Neutrophil (primary cell): ENCODE data around the gene MPLKIP.
"Not testable (repeated sequence)": the region's sequence is repeated elsewhere in the genome, so short reads cannot be mapped to it uniquely, and the experiment has no call there.

Experiments
- H3K27ac ChIP-seq: fragments of 200-600 bp; sonication (generic); 2 replicates; pipeline ENCODE4 v1.5.1; 2016; ENCODE audit warnings: mild to moderate bottlenecking, moderate library complexity
- H3K27me3 ChIP-seq: fragments of 200-600 bp; sonication (generic); 2 replicates; pipeline ENCODE4 v1.6.0; 2016; ENCODE audit warnings: mild to moderate bottlenecking
- H3K36me3 ChIP-seq: fragments of 200-600 bp; sonication (generic); 2 replicates; pipeline ENCODE4 v1.5.1; 2017
- H3K4me1 ChIP-seq, 2 experiments: fragments of 200-600 bp in 1 of 2; sonication (generic) in 1 of 2; 1 replicate in 1 of 2; 2 replicates in 1 of 2; pipeline versions ENCODE4 v1.5.1 to v1.6.1; 2013 to 2016; ENCODE audit warnings: low read depth in 1 of 2, low read length in 1 of 2, mild to moderate bottlenecking in 1 of 2, moderate library complexity in 1 of 2; ENCODE audit not compliant: control insufficient read depth in 1 of 2, insufficient read depth in 1 of 2
- H3K4me3 ChIP-seq, 2 experiments: fragments of 200-600 bp in 1 of 2; sonication (generic) in 1 of 2; 1 replicate in 1 of 2; 2 replicates in 1 of 2; pipeline ENCODE4 v1.5.1; 2013 to 2016; ENCODE audit warnings: low read depth in 1 of 2, low read length in 1 of 2, mild to moderate bottlenecking in 1 of 2, moderate library complexity in 1 of 2
- H3K9me3 ChIP-seq: fragments of 200-600 bp; sonication (generic); 2 replicates; pipeline ENCODE4 v1.5.1; 2016
- CTCF ChIP-seq: fragments of 200-600 bp; sonication (generic); IDR thresholded peaks from 2 replicates; pipeline ENCODE4 v1.5.1; 2016; ENCODE audit warnings: antibody characterized with exemption

MPLKIP gene

GRCh38 chr7:40167291-40167690 is 32.9 kb upstream of the MPLKIP start:
- TF ChIP-seq CTCF: no peak
- no peaks in the 10 kb centered on the region for H3K9me3 ChIP-seq
- no peaks in the 10 kb centered on the region for H3K4me1 ChIP-seq
- H3K27ac ChIP-seq: no peak overlapping the region
- H3K4me3 ChIP-seq: no peak overlapping the region
- no peaks in the 10 kb centered on the region for H3K27me3 ChIP-seq
- H3K36me3 ChIP-seq: no peaks in the 10 kb centered on the region

GRCh38 chr7:40165216-40165615 is 30.8 kb upstream of the MPLKIP start:
- no peak overlapping the region for H3K4me3 ChIP-seq
- H3K4me1 ChIP-seq: no peaks in the 10 kb centered on the region
- H3K27ac ChIP-seq: no peak overlapping the region
- no peaks in the 10 kb centered on the region for H3K36me3 ChIP-seq
- H3K9me3 ChIP-seq: no peaks in the 10 kb centered on the region
- TF ChIP-seq CTCF: no peak
- no peaks in the 10 kb centered on the region for H3K27me3 ChIP-seq

GRCh38 chr7:40162516-40162915 is 28.1 kb upstream of the MPLKIP start:
- TF ChIP-seq CTCF: no peak
- no peaks in the 10 kb centered on the region for H3K27me3 ChIP-seq
- no peaks in the 10 kb centered on the region for H3K4me1 ChIP-seq
- no peaks in the 10 kb centered on the region for H3K36me3 ChIP-seq
- H3K9me3 ChIP-seq: no peaks in the 10 kb centered on the region
- no peak overlapping the region for H3K4me3 ChIP-seq
- H3K27ac ChIP-seq: no peak overlapping the region

- Histone ChIP-seq H3K27ac (no peak overlapping the region), H3K27me3 (no peaks in the 10 kb centered on the region), H3K4me3 (no peak overlapping the region), H3K9me3 (no peaks in the 10 kb centered on the region), H3K4me1 (no peaks in the 10 kb centered on the region), H3K36me3 (no peaks in the 10 kb centered on the region)
- TF ChIP-seq CTCF: no peak
These were observed 22.6 kb upstream of the MPLKIP start for GRCh38 chr7:40156988-40157387.

GRCh38 chr7:40151504-40151903 is 17.1 kb upstream of the MPLKIP start:
- TF ChIP-seq CTCF: no peak
- no peaks in the 10 kb centered on the region for H3K4me1 ChIP-seq
- no peaks in the 10 kb centered on the region for H3K36me3 ChIP-seq
- H3K9me3 ChIP-seq: no peaks in the 10 kb centered on the region
- no peak overlapping the region for H3K4me3 ChIP-seq
- no peak overlapping the region for H3K27ac ChIP-seq
- no peaks in the 10 kb centered on the region for H3K27me3 ChIP-seq

- H3K27ac ChIP-seq: no peak overlapping the region
- H3K36me3 ChIP-seq: no peaks in the 10 kb centered on the region
- no peaks in the 10 kb centered on the region for H3K27me3 ChIP-seq
- H3K4me1 ChIP-seq: no peaks in the 10 kb centered on the region
- no peak overlapping the region for H3K4me3 ChIP-seq
- H3K9me3 ChIP-seq: no peaks in the 10 kb centered on the region
- TF ChIP-seq CTCF: no peak
These were observed 14.2 kb upstream of the MPLKIP start for GRCh38 chr7:40148671-40149070.

- not testable (repeated sequence) for H3K9me3 ChIP-seq, H3K36me3 ChIP-seq, H3K27ac ChIP-seq, H3K27me3 ChIP-seq, H3K4me1 ChIP-seq, H3K4me3 ChIP-seq
These were observed 13.8 kb upstream of the MPLKIP start for GRCh38 chr7:40148247-40148580.
